Activated CD4-positive, alpha-beta memory T cell treated with anti-CD3 and anti-CD28 coated beads, Interleukin-2, amount 10 ng/mL, durations not matched to agents 7 days and 5 days (primary cell): Measurements from ENCODE around the gene ANXA11. TPM values are rescaled to one million over a fixed set of nuclear protein-coding genes. Genes with fewer than 3 reads are reported as not detected.

Experiments used
- CTCF ChIA-PET: fragments of 350-600 bp; sonication (Branson Sonifier 250); formaldehyde crosslinking; loops from one replicate; lab custom pipeline; 2021; ENCODE audit warnings: antibody characterized with exemption, inconsistent platforms; lab: Charles Lee
- POLR2A ChIA-PET: fragments of 350-600 bp; sonication (Branson Sonifier 250); formaldehyde crosslinking; loops from one replicate; lab custom pipeline; 2021; ENCODE audit warnings: antibody characterized with exemption; lab: Charles Lee
- DNase-seq: peaks from one replicate; pipeline ENCODE4 v3.0.0-alpha.2; 2020
- H3K27ac Mint-ChIP-seq: one replicate; pipeline ENCODE4 v1.8.0; 2021; ENCODE audit warnings: mild to moderate bottlenecking, mixed read lengths
- H3K27me3 Mint-ChIP-seq: one replicate; pipeline ENCODE4 v1.8.0; 2021; ENCODE audit warnings: mixed read lengths
- H3K36me3 Mint-ChIP-seq: one replicate; pipeline ENCODE4 v1.8.0; 2021; ENCODE audit warnings: low read depth, mixed read lengths
- H3K4me1 Mint-ChIP-seq: one replicate; pipeline ENCODE4 v1.8.0; 2021; ENCODE audit warnings: mixed read lengths
- H3K4me3 Mint-ChIP-seq: one replicate; pipeline ENCODE4 v1.8.0; 2021; ENCODE audit warnings: mild to moderate bottlenecking, mixed read lengths
- H3K9me3 Mint-ChIP-seq: one replicate; pipeline ENCODE4 v1.8.0; 2021; ENCODE audit warnings: mixed read lengths
- total RNA-seq, 2 experiments: library from RNA; stranded (reverse); gene quantifications; one replicate each; pipeline ENCODE4 v1.2.3, GENCODE V29; 2021

The ANXA11 gene
- total RNA-seq, 2 experiments from 2014 or later, result 271 to 273 TPM

DNA sequence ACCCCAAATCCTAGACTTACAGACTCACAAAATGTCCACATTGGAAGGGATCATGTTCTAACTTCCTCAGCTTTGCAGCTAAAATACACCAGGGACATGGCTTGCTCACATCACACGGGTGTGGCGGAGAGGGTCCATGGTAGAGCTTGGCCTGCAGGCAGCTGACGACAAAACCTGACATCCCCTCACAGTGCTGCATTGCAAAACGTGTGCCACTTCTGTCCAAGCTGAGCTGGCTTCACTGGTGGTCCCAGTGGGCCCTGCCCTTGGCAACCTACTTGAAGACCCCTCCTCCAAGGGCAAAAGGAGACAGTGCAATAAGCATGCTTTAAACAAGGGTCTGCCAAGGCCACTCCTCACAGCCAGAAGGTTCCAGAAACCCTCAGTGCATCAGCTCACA lies 21.9 kb downstream of the ANXA11 start:
- POLR2A ChIA-PET, result interaction anchor here (1.3 kb wide), 1 partner anchor 22 kb away, joined by 4 read pairs; the partner anchor contains the start of gene ANXA11
- no peak for DNase-seq
- H3K36me3 Mint-ChIP-seq, result peaks cover 30% of the 10 kb centered on the region

DNA sequence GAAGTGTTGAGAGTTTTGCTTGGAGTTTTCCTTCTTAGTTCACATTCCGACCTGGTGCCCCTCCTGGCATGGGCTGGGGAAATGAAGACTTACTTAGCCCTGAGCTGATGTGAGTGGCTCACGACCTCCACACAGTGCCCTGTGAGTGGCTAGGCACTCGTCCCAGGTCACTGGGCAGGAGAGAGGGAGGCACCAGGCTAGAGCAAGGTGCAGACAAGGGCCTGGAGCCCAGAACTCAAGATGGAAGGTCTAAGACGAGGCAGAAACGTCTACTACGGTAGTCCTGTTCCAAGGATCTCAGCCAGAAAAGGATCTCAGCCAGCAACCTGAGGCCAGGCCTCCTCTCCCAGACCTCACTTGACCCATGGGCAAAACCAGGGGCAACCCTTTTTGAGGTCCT lies 22.4 kb downstream of the ANXA11 start:
- DNase-seq, result no peak
- H3K4me1 Mint-ChIP-seq, result peaks cover 53% of the 10 kb centered on the region
- no peak overlapping the region for H3K27ac Mint-ChIP-seq
- CTCF ChIA-PET, result no interaction called here
- H3K9me3 Mint-ChIP-seq, result no peaks in the 10 kb centered on the region
- peaks cover 30% of the 10 kb centered on the region for H3K36me3 Mint-ChIP-seq
- H3K27me3 Mint-ChIP-seq, result no peaks in the 10 kb centered on the region
- POLR2A ChIA-PET, result interaction anchor here (1.3 kb wide), 1 partner anchor 22 kb away, joined by 4 read pairs; the partner anchor contains the start of gene ANXA11
- H3K4me3 Mint-ChIP-seq, result no peak overlapping the region

More for the DNA sequence above, 21.9 kb downstream of the ANXA11 start:
- no peaks in the 10 kb centered on the region for H3K27me3 Mint-ChIP-seq
- no peak overlapping the region for H3K4me3 Mint-ChIP-seq
- no peak overlapping the region for H3K27ac Mint-ChIP-seq
- CTCF ChIA-PET, result interaction anchor here (1.6 kb wide), 1 partner anchor 20 kb away, joined by 10 read pairs; no protein-coding TSS in a partner anchor
- peaks cover 54% of the 10 kb centered on the region for H3K4me1 Mint-ChIP-seq
- no peaks in the 10 kb centered on the region for H3K9me3 Mint-ChIP-seq

DNA sequence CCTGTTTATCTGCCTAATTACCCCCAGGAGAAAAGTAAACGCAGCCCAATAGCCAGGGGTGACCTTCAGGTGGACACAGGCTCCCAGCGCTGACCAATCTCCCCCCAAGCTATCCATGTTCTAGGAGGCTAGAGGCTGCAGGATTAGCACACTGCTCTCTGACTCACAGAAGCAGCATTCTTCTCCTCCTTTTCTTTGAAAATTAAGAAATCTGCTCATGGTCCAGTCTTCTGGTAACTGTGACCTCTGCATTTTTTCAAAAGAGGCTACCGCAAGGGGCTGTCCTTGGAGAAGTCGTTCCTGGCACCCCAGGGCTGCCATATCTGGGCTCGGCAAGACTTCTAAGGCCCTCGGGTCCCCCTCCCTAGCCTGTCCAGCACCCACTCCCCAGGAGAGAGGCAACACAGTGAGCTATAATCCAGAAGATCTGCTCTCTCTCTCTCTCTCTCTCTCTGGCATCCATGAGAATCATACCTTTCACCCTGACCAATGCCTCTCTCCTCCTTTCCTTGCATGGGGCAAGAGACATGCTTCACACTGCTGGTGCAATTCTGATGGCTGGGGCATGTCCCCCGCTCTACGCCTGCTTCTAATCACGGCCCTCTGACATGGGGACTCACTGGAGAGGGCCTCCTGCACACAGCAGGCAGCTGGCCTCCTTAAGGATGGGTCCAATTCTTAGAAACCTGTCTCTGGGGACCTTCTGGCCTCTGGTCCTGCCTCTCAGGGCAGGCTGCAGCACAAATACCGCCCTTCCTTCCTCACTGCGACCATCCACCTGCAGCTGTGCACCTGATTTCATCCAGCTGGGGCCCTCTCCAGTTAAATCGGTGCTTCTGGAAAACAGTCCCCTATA lies 27.3 kb downstream of the ANXA11 start:
- Mint-ChIP-seq H3K27ac (peak overlapping the region; percentile 53), H3K36me3 (peaks cover 13% of the 10 kb centered on the region), H3K4me3 (no peak overlapping the region), H3K9me3 (no peaks in the 10 kb centered on the region), H3K4me1 (peaks cover 35% of the 10 kb centered on the region), H3K27me3 (no peaks in the 10 kb centered on the region)
- POLR2A ChIA-PET, result interaction anchor here (1.0 to 1.6 kb wide), 3 partner anchors 10 to 27 kb away, joined by 3 to 6 read pairs (median 5); partner anchors contain the start of gene ANXA11
- DNase-seq, result no peak
- CTCF ChIA-PET, result no interaction called here

DNA sequence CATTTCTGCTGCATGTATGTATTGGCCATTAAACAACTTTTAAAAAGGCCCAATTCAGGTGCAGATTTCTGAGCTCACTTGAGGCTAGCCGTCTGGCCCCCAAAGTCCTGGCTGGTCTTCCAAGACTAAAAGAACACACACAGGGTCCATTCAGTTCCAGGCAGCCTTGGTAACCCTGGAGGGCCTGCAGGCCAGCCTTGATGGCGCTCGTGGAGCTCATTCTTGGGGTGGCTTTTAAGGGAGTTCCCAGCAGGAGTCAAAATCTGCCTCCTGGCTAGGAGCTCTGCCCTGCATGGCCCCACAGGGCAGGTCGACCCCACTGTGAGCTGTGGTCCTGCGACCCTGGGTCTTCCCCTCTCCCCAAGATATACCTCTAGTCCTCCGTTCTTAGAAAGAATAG lies 28.8 kb downstream of the ANXA11 start:
- POLR2A ChIA-PET, result interaction anchor here (0.9 to 2.4 kb wide), 3 partner anchors 12 to 29 kb away, joined by 3 to 13 read pairs (median 6); partner anchors contain the start of gene ANXA11
- peaks cover 28% of the 10 kb centered on the region for H3K4me1 Mint-ChIP-seq
- DNase-seq, result no peak
- H3K36me3 Mint-ChIP-seq, result peaks cover 9% of the 10 kb centered on the region
- CTCF ChIA-PET, result interaction anchor here (1.2 to 1.8 kb wide), 4 partner anchors 11 to 100 kb away, joined by 3 to 6 read pairs (median 6); no protein-coding TSS in a partner anchor
- H3K27ac Mint-ChIP-seq, result peak overlapping the region; percentile 28
- H3K27me3 Mint-ChIP-seq, result no peaks in the 10 kb centered on the region
- no peak overlapping the region for H3K4me3 Mint-ChIP-seq
- no peaks in the 10 kb centered on the region for H3K9me3 Mint-ChIP-seq

DNA sequence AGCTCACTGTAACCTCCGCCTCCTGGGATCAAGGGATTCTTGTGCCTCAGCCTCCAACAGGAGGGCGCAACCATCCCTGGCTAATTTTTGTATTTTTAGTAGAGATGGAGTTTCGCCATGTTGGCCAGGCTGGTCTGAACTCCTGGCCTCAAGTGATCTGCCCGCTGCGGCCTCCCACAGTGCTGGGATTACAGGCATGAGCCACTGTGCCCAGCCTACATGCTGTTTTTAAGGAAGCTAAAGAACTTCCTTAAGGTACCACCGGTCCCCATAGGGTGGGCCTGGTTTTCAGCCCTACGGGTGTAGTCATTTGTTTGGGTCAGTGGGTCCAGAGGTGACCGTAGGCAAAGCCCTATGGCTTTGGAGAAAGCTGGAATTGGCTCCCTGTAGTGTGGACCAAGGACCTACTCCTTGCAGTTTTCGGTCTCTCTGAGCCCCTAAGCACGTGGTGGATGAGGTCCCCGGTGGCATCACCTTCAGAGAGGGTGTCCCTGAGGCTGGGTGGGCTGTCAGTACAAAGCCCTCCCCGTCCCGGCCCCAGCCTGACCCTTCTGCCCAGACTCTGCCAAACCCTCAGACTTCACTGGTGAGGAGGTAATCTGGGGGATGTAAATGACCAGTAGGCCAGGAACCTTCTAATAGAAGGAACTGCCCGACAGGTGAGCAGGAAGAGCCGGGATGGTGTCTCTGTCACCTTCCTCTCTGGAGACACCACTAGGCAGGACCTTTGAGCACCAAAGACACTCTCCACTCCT lies 30.5 kb downstream of the ANXA11 start:
- Mint-ChIP-seq H3K36me3 (peaks cover 8% of the 10 kb centered on the region), H3K4me1 (peaks cover 25% of the 10 kb centered on the region), H3K9me3 (no peaks in the 10 kb centered on the region), H3K4me3 (no peak overlapping the region), H3K27me3 (no peaks in the 10 kb centered on the region), H3K27ac (no peak overlapping the region)
- POLR2A ChIA-PET, result interaction anchor here (2.4 kb wide), 1 partner anchor 13 kb away, joined by 13 read pairs; no protein-coding TSS in a partner anchor
- DNase-seq, result no peak
- CTCF ChIA-PET, result interaction anchor here (1.5 kb wide), 1 partner anchor 31 kb away, joined by 6 read pairs; no protein-coding TSS in a partner anchor

DNA sequence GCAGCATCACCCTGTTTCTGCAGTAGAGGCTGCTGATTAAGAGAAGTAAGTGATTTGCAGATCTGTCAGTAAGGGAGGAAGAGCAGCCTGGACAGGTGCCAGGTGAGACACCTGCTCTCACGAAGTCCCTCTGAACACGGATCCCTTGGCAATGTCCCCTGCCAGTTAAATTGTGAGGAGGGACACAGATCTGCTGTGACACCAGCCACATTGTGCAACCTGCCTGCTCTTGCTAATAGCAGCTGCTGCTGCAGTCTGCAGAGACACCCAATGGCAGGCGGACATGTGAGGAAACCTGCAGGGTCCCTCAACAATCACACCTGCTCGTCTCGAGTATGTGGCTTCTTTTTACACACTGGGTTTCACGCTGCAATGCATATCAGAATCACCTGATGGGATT lies 31.9 kb downstream of the ANXA11 start:
- Mint-ChIP-seq H3K27me3 (no peaks in the 10 kb centered on the region), H3K36me3 (peaks cover 12% of the 10 kb centered on the region), H3K9me3 (no peaks in the 10 kb centered on the region), H3K4me3 (no peak overlapping the region), H3K27ac (no peak overlapping the region), H3K4me1 (peaks cover 22% of the 10 kb centered on the region)
- ChIA-PET CTCF (no interaction called here), POLR2A (interaction anchor here (1.0 kb wide), 1 partner anchor 32 kb away, joined by 5 read pairs; the partner anchor contains the start of gene ANXA11)
- no peak for DNase-seq

DNA sequence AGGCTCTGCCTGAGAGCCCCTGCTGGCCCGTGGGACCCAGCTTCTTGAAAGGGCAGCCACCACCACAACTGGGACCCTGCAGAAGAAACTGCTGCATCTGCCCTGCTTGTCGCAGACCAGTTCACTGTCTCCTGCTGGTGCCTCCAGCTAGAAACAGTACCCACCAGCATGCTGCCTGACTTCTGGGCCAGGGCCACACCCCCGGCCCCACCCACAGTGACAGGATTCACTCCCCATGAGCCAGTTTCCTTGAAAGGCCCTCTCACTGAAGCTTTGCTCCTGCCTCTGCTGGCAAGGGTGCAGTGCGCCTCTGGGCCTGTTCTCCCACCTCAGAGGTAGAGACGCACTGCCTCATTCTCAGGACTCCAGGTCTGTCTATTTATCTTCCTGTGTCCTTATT lies 32.4 kb downstream of the ANXA11 start:
- no peak overlapping the region for H3K4me3 Mint-ChIP-seq
- no peaks in the 10 kb centered on the region for H3K27me3 Mint-ChIP-seq
- peaks cover 12% of the 10 kb centered on the region for H3K36me3 Mint-ChIP-seq
- no peaks in the 10 kb centered on the region for H3K9me3 Mint-ChIP-seq
- H3K27ac Mint-ChIP-seq, result no peak overlapping the region
- ChIA-PET POLR2A (no interaction called here), CTCF (no interaction called here)
- no peak for DNase-seq
- peaks cover 18% of the 10 kb centered on the region for H3K4me1 Mint-ChIP-seq

DNA sequence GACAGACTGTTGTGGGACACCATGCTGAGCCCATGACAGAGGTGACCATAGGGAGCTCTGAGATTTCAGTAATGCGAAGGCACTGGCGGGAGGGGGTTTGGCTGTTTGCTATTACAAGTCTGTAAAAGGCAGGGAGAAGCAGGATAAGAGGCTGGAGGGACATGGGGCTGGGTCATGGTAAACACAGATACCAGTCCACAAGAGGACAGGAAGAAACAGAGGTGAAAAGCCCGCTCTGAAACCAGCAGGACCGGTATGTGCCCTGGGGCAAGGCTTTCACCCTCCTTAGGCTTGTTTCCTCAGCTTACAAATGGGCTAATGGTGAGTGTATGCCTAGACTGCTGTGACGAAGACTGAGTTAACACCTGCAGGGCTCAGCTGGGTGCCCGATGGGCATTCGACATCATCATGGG lies 34.1 kb downstream of the ANXA11 start:
- peaks cover 10% of the 10 kb centered on the region for H3K36me3 Mint-ChIP-seq
- no peak overlapping the region for H3K27ac Mint-ChIP-seq
- H3K4me1 Mint-ChIP-seq, result peaks cover 7% of the 10 kb centered on the region
- CTCF ChIA-PET, result no interaction called here
- POLR2A ChIA-PET, result no interaction called here
- no peak overlapping the region for H3K4me3 Mint-ChIP-seq
- no peaks in the 10 kb centered on the region for H3K9me3 Mint-ChIP-seq
- DNase-seq, result no peak
- H3K27me3 Mint-ChIP-seq, result no peaks in the 10 kb centered on the region

DNA sequence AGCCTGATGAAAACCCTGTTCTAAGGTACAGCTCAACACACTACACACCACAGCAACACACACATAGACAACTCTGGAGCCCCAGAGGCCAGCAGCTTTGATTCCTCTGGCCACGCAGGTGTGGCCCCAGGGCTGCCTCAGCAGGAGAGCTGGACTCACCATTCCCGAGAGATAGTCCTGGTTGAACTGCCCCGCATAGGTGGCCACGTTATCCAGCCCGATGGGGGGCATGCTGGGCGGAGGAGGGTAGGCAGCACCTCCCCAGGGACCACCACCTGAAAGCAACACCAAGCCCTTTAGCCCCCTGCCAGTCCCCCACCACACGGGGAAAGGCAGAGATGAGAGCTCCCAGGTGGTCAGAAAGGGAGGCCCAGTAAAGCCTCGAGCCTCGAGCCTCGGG lies 34.7 kb downstream of the ANXA11 start:
- H3K36me3 Mint-ChIP-seq, result peaks cover 13% of the 10 kb centered on the region

DNA sequence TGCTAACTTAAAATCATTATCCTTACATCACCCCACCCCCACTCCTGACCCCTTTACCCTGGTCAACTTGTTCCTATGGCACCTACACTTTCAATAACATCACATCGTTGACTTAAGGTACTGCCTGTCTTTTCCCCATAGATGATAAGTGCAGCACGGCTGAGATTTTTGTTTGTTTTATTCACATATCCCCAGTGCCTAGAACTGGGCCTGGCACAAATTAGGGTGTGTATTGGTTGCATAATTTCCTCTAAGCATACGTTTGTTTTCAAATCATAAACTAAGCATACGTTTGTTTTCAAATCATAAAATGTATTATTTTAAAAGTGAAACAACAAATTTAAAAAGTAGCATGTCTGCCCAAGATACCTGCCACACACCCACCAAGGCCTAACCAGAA lies 35.3 kb downstream of the ANXA11 start:
- POLR2A ChIA-PET, result no interaction called here
- no peak for DNase-seq

More for the DNA sequence above, 34.7 kb downstream of the ANXA11 start:
- no peaks in the 10 kb centered on the region for H3K27me3 Mint-ChIP-seq
- DNase-seq, result no peak
- CTCF ChIA-PET, result no interaction called here
- H3K27ac Mint-ChIP-seq, result no peak overlapping the region
- H3K4me1 Mint-ChIP-seq, result peaks cover 7% of the 10 kb centered on the region
- H3K9me3 Mint-ChIP-seq, result no peaks in the 10 kb centered on the region
- H3K4me3 Mint-ChIP-seq, result no peak overlapping the region
- POLR2A ChIA-PET, result no interaction called here

DNA sequence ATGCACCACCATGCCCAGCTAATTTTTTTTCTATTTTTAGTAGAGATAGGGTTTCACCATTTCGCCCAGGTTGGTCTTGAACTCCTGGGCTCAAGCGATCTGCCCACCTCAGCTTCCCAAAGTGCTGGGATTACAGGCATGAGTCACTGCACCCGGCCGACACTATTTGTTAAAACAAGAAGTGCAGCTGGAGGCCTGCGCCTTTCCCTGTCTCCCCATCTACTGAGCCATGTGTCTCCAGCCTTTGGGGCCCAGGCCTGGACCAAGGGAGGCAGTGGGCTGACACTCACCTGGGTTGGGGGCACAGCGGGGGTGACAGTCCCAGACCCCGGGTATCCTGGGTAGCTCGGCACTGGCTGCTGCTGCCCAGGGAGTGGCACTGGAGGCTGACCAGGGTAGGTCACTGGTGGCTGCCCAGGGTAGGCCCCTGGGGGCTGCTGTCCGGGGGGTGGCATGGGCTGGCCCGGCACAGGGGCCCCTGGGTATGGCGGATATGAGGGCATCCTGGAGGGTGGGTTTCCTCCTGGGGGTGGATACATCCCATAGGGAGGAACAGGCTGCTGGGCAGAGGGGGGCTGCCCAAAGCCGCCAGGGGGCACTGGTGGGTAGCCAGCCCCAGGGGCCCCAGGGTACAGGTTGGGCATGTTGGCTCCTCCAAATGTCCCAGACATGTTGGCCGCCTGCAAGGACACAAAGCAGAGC lies 36.5 kb downstream of the ANXA11 start:
- ChIA-PET CTCF (interaction anchor here (0.8 to 1.1 kb wide), 3 partner anchors 15 to 35 kb away, joined by 3 to 4 read pairs (median 4); no protein-coding TSS in a partner anchor), POLR2A (interaction anchor here (0.9 to 1.3 kb wide), 2 partner anchors 19 kb away, joined by 3 read pairs; no protein-coding TSS in a partner anchor)
- no peaks in the 10 kb centered on the region for H3K9me3 Mint-ChIP-seq
- H3K36me3 Mint-ChIP-seq, result peaks cover 20% of the 10 kb centered on the region
- no peak overlapping the region for H3K27ac Mint-ChIP-seq
- H3K4me1 Mint-ChIP-seq, result peaks cover 7% of the 10 kb centered on the region
- DNase-seq, result peak; percentile 36
- H3K27me3 Mint-ChIP-seq, result no peaks in the 10 kb centered on the region
- H3K4me3 Mint-ChIP-seq, result no peak overlapping the region

More for the DNA sequence above, 35.3 kb downstream of the ANXA11 start:
- H3K27me3 Mint-ChIP-seq, result no peaks in the 10 kb centered on the region
- CTCF ChIA-PET, result no interaction called here
- peaks cover 7% of the 10 kb centered on the region for H3K4me1 Mint-ChIP-seq
- no peaks in the 10 kb centered on the region for H3K9me3 Mint-ChIP-seq
- H3K36me3 Mint-ChIP-seq, result peaks cover 16% of the 10 kb centered on the region
- H3K27ac Mint-ChIP-seq, result no peak overlapping the region
- H3K4me3 Mint-ChIP-seq, result no peak overlapping the region

DNA sequence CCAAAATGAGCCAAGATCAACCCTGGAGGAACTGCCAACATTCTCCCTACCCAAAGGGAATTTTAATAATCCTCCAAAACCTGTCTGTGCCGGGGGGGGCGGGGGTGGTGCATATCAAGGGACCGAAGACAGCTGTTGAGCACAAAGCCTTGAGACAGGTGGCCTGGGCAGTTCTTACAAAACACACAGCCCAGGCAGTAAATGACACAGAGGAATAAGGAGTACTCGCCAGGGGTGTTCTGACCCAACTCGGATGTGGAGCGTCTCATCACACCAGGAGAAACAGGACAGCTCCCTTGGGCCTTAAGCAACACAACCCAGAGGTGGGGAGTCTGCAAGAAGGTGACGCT lies 37.2 kb downstream of the ANXA11 start:
- Mint-ChIP-seq H3K9me3 (no peaks in the 10 kb centered on the region), H3K27me3 (no peaks in the 10 kb centered on the region), H3K36me3 (peaks cover 27% of the 10 kb centered on the region), H3K4me3 (no peak overlapping the region), H3K4me1 (peaks cover 6% of the 10 kb centered on the region), H3K27ac (no peak overlapping the region)
- DNase-seq, result no peak
- ChIA-PET POLR2A (interaction anchor here (0.9 to 1.3 kb wide), 2 partner anchors 18 to 20 kb away, joined by 3 read pairs; no protein-coding TSS in a partner anchor), CTCF (interaction anchor here (0.8 to 1.2 kb wide), 4 partner anchors 14 to 36 kb away, joined by 3 to 4 read pairs (median 4); no protein-coding TSS in a partner anchor)
